Liver (tissue), 9 donors: ENCODE data around the gene RAP2C. TPM values are rescaled to one million over a fixed set of nuclear protein-coding genes. Genes with fewer than 3 reads are reported as not detected.

Experiments
- DNase-seq: peaks from one replicate; pipeline ENCODE4 v3.0.0-alpha.2; 2017; ENCODE audit warnings: low spot score
- H3K27ac ChIP-seq, 2 donors: one replicate each; pipeline ENCODE4 v1.7.0; 2013; ENCODE audit warnings: inconsistent platforms in 2 of 2, low read length in 2 of 2, control low read depth in 1 of 2, low read depth in 1 of 2, mild to moderate bottlenecking in 1 of 2
- H3K27me3 ChIP-seq, 4 donors: one replicate each; pipeline versions ENCODE4 v1.6.1 to v1.7.0; 2013; ENCODE audit warnings: low read length in 3 of 4, inconsistent platforms in 1 of 4, mild to moderate bottlenecking in 1 of 4, moderate library complexity in 1 of 4; ENCODE audit not compliant: control insufficient read depth in 4 of 4, insufficient read depth in 4 of 4
- H3K36me3 ChIP-seq, 4 donors: one replicate each; pipeline versions ENCODE4 v1.6.1 to v1.7.0; 2013; ENCODE audit warnings: low read length in 3 of 4, mild to moderate bottlenecking in 3 of 4, low read depth in 1 of 4, moderate library complexity in 1 of 4; ENCODE audit not compliant: control insufficient read depth in 4 of 4, insufficient read depth in 3 of 4
- H3K4me1 ChIP-seq, 4 donors: one replicate each; pipeline versions ENCODE4 v1.6.1 to v1.7.0; 2013; ENCODE audit warnings: low read length in 3 of 4, mild to moderate bottlenecking in 3 of 4, moderate library complexity in 1 of 4; ENCODE audit not compliant: control insufficient read depth in 4 of 4, insufficient read depth in 4 of 4
- H3K4me3 ChIP-seq, 3 donors: one replicate each; pipeline versions ENCODE4 v1.6.1 to v1.7.0; 2013; ENCODE audit warnings: low read length in 3 of 3, control low read depth in 1 of 3, low read depth in 1 of 3, mild to moderate bottlenecking in 1 of 3
- H3K9ac ChIP-seq, 2 donors: one replicate each; pipeline ENCODE4 v1.7.0; 2013; ENCODE audit warnings: low read length in 2 of 2, mild to moderate bottlenecking in 2 of 2, moderate library complexity in 2 of 2, control low read depth in 1 of 2, low read depth in 1 of 2
- H3K9me3 ChIP-seq, 4 donors: one replicate each; pipeline versions ENCODE4 v1.6.1 to v1.7.0; 2013; ENCODE audit warnings: low read length in 3 of 4; ENCODE audit not compliant: control insufficient read depth in 4 of 4
- EGR1 ChIP-seq, 2 donors: IDR thresholded peaks; 2 replicates each; pipeline ENCODE4 v1.6.1; 2016 to 2018; ENCODE audit warnings: antibody characterized with exemption in 2 of 2, low read depth in 2 of 2
- FOXA1 ChIP-seq: IDR thresholded peaks from 2 replicates; pipeline ENCODE4 v1.6.1; 2016; ENCODE audit warnings: antibody characterized with exemption
- FOXA2 ChIP-seq: IDR thresholded peaks from 2 replicates; pipeline ENCODE4 v1.6.1; 2016; ENCODE audit warnings: antibody characterized with exemption
- GABPA ChIP-seq, 2 donors: IDR thresholded peaks in 1 of 2; conservative IDR thresholded peaks in 1 of 2; 2 replicates each; pipeline ENCODE4 v1.6.1; 2016; ENCODE audit warnings: antibody characterized with exemption in 2 of 2, mild to moderate bottlenecking in 1 of 2, moderate library complexity in 1 of 2
- HNF4A ChIP-seq, 2 donors: conservative IDR thresholded peaks; 2 replicates each; pipeline ENCODE4 v1.6.1; 2016; ENCODE audit warnings: antibody characterized with exemption in 2 of 2, mild to moderate bottlenecking in 2 of 2
- HNF4G ChIP-seq: IDR thresholded peaks from 2 replicates; pipeline ENCODE4 v1.6.1; 2016; ENCODE audit warnings: antibody characterized with exemption
- JUND ChIP-seq, 2 donors: IDR thresholded peaks; 2 replicates each; pipeline ENCODE4 v1.6.1; 2016; ENCODE audit warnings: antibody characterized with exemption in 2 of 2
- NR2F2 ChIP-seq: IDR thresholded peaks from 2 replicates; pipeline ENCODE4 v1.6.1; 2016; ENCODE audit warnings: antibody characterized with exemption
- RAD21 ChIP-seq, 2 donors: IDR thresholded peaks; 2 replicates each; pipeline ENCODE4 v1.6.1; 2016; ENCODE audit warnings: antibody characterized with exemption in 2 of 2, mild to moderate bottlenecking in 2 of 2
- RXRA ChIP-seq, 2 donors: IDR thresholded peaks; 2 replicates each; pipeline ENCODE4 v1.6.1; 2017 to 2018; ENCODE audit warnings: antibody characterized with exemption in 2 of 2, mild to moderate bottlenecking in 1 of 2
- SP1 ChIP-seq: IDR thresholded peaks from 2 replicates; pipeline ENCODE4 v1.6.1; 2018; ENCODE audit warnings: antibody characterized with exemption, mild to moderate bottlenecking
- TAF1 ChIP-seq: conservative IDR thresholded peaks from 2 replicates; pipeline ENCODE4 v1.6.1; 2016; ENCODE audit warnings: antibody characterized with exemption, mild to moderate bottlenecking
- YY1 ChIP-seq: IDR thresholded peaks from 2 replicates; pipeline ENCODE4 v1.6.1; 2016; ENCODE audit warnings: antibody characterized with exemption, mild to moderate bottlenecking
- WGBS: extraction: QIAGEN DNeasy Blood & Tissue Kit; methylation state at CpG from one replicate; pipeline ENCODE4 v1.1.7; 2013; 5-methylcytosine and 5-hydroxymethylcytosine counted together
- polyA plus RNA-seq, 2 donors: library from polyadenylated mRNA; stranded (reverse) in 1 of 2; unstranded in 1 of 2; fragments of 200-250 nt in 1 of 2; fragments of >200 nt in 1 of 2; fragmentation: Nextera tagmentation in 1 of 2; extraction: Ambion mirVana in 1 of 2; gene quantifications; one replicate each; pipeline versions ENCODE4 v1.2.1 to v1.2.3, GENCODE V29; 2013 to 2015
- total RNA-seq, 2 donors: library from RNA; depleted of rRNA; stranded (reverse); fragments of >200 nt; gene quantifications; one replicate each; pipeline ENCODE4 v1.2.3, GENCODE V29; 2014
- TF ChIP-seq, protein P1 (sequence below): IDR thresholded peaks from 2 replicates; pipeline ENCODE4 v1.6.1; 2016; ENCODE audit warnings: antibody characterized with exemption
- TF ChIP-seq, protein P2 (sequence below): IDR thresholded peaks from 2 replicates; pipeline ENCODE4 v1.6.1; 2016; ENCODE audit warnings: antibody characterized with exemption
- TF ChIP-seq, protein P3 (sequence below): IDR thresholded peaks from 2 replicates; pipeline ENCODE4 v1.6.1; 2016; ENCODE audit warnings: antibody characterized with exemption
- TF ChIP-seq, protein P4 (sequence below): fragments of 150-350 bp; IDR thresholded peaks from 2 replicates; pipeline ENCODE4 v1.5.1; 2017; ENCODE audit warnings: improper control_type of control experiment, low read depth, low read length; ENCODE audit not compliant: missing input control
- TF ChIP-seq, protein P5 (sequence below): IDR thresholded peaks from 2 replicates; pipeline ENCODE4 v1.6.1; 2016; ENCODE audit warnings: antibody characterized with exemption, mild to moderate bottlenecking
- donor health status: healthy.
- donor health status: healthy.
- donor health status: healthy.
- donor health status: healthy.
- donor health status: healthy.

RAP2C gene
- total and polyA plus RNA-seq, 4 donors, result 12.6 to 35.3 (median 19.3) TPM

DNA sequence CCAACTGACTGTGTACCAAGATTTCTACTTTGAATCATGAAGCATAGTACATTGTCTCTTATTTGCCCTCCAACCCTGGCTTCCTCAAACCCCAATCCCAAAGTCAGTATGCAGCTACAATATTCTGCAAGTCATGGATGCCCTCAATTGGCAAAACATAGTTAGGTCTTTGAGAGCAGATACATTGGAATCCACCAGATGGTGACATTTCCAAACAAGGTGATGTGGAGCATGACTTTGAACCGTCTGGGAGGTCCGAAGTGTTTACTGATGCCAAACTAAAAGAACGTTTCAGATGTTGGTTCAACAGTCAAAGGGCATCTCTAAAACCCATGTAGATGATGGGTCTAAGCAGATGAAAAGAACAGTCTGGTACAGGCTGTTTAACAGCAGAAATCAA lies 47.8 kb downstream of the RAP2C start:
- no peak overlapping the region for H3K4me3 ChIP-seq
- TF ChIP-seq RXRA (IDR thresholded peaks at IDR 0.05) (peak; percentile 46 to 63), FOXA1 (peak; percentile 10), HNF4G (peak; percentile 80), JUND (IDR thresholded peaks at IDR 0.05) (peak in 1 of 2 donors; percentile 28), FOXA2 (peak; percentile 49), NR2F2 (no peak), HNF4A (conservative IDR thresholded peaks at IDR 0.05) (peak; percentile 87 to 91), RAD21 (IDR thresholded peaks at IDR 0.05) (peak; percentile 83 to 93), YY1 (peak; percentile 33), SP1 (peak; percentile 62), GABPA (IDR thresholded peaks at IDR 0.05 in 1 of 2, conservative IDR thresholded peaks at IDR 0.05 in 1 of 2) (no peak)
- TF ChIP-seq, protein P1, sequence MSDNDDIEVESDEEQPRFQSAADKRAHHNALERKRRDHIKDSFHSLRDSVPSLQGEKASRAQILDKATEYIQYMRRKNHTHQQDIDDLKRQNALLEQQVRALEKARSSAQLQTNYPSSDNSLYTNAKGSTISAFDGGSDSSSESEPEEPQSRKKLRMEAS, result peak; percentile 29
- TF ChIP-seq, protein P2, sequence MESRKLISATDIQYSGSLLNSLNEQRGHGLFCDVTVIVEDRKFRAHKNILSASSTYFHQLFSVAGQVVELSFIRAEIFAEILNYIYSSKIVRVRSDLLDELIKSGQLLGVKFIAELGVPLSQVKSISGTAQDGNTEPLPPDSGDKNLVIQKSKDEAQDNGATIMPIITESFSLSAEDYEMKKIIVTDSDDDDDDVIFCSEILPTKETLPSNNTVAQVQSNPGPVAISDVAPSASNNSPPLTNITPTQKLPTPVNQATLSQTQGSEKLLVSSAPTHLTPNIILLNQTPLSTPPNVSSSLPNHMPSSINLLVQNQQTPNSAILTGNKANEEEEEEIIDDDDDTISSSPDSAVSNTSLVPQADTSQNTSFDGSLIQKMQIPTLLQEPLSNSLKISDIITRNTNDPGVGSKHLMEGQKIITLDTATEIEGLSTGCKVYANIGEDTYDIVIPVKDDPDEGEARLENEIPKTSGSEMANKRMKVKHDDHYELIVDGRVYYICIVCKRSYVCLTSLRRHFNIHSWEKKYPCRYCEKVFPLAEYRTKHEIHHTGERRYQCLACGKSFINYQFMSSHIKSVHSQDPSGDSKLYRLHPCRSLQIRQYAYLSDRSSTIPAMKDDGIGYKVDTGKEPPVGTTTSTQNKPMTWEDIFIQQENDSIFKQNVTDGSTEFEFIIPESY, result no peak
- TF ChIP-seq, protein P3, sequence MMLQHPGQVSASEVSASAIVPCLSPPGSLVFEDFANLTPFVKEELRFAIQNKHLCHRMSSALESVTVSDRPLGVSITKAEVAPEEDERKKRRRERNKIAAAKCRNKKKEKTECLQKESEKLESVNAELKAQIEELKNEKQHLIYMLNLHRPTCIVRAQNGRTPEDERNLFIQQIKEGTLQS, result no peak
- TF ChIP-seq, protein P4, sequence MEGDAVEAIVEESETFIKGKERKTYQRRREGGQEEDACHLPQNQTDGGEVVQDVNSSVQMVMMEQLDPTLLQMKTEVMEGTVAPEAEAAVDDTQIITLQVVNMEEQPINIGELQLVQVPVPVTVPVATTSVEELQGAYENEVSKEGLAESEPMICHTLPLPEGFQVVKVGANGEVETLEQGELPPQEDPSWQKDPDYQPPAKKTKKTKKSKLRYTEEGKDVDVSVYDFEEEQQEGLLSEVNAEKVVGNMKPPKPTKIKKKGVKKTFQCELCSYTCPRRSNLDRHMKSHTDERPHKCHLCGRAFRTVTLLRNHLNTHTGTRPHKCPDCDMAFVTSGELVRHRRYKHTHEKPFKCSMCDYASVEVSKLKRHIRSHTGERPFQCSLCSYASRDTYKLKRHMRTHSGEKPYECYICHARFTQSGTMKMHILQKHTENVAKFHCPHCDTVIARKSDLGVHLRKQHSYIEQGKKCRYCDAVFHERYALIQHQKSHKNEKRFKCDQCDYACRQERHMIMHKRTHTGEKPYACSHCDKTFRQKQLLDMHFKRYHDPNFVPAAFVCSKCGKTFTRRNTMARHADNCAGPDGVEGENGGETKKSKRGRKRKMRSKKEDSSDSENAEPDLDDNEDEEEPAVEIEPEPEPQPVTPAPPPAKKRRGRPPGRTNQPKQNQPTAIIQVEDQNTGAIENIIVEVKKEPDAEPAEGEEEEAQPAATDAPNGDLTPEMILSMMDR, result peak; percentile 44
- H3K9ac ChIP-seq, result no peak overlapping the region
- no peaks in the 10 kb centered on the region for H3K27me3 ChIP-seq
- no peak for DNase-seq
- 23% methylated on average over 3 of the region's 3 CpGs for WGBS
- H3K4me1 ChIP-seq, result peaks cover 1 to 39% (median 18%) of the 10 kb centered on the region in 4 donors
- H3K27ac ChIP-seq, result no peak overlapping the region
- no peaks in the 10 kb centered on the region for H3K9me3 ChIP-seq
- H3K36me3 ChIP-seq, result no peaks in the 10 kb centered on the region

DNA sequence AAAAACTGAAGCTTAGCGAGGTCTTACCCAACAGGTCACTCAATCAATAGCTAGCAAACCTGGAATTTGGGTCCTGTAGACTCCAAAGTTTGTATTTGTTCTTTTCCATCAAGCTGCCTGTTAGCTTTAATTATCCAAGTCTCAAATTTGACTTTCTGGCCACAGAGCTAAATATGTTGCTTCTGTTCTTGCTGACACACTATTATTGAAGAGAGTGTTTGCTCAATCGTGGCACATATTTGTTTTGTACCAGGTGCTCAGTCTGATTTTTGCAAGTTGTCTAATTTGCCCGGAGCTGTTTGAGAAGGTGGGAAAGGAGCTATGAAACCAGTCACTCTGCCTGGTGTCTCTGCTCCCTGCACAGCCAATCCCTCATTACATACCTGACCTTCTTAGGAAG lies 49.7 kb downstream of the RAP2C start:
- WGBS, result 34% methylated on average over 3 of the region's 3 CpGs
- TF ChIP-seq HNF4G (no peak), JUND (IDR thresholded peaks at IDR 0.05) (peak; percentile 39), RXRA (IDR thresholded peaks at IDR 0.05) (peak; percentile 47 to 49), SP1 (peak; percentile 73), RAD21 (IDR thresholded peaks at IDR 0.05) (peak in 1 of 2 donors; percentile 45), YY1 (no peak), EGR1 (IDR thresholded peaks at IDR 0.05; ENCODE audit: low read depth in 2 of 2) (no peak), FOXA1 (peak; percentile 8), GABPA (IDR thresholded peaks at IDR 0.05 in 1 of 2, conservative IDR thresholded peaks at IDR 0.05 in 1 of 2) (no peak), TAF1 (no peak), NR2F2 (no peak), HNF4A (conservative IDR thresholded peaks at IDR 0.05) (peak; percentile 80)
- TF ChIP-seq, protein P1, result peak; percentile 20
- TF ChIP-seq, protein P3, result peak; percentile 41
- TF ChIP-seq, protein P2, result no peak
- TF ChIP-seq, protein P5, sequence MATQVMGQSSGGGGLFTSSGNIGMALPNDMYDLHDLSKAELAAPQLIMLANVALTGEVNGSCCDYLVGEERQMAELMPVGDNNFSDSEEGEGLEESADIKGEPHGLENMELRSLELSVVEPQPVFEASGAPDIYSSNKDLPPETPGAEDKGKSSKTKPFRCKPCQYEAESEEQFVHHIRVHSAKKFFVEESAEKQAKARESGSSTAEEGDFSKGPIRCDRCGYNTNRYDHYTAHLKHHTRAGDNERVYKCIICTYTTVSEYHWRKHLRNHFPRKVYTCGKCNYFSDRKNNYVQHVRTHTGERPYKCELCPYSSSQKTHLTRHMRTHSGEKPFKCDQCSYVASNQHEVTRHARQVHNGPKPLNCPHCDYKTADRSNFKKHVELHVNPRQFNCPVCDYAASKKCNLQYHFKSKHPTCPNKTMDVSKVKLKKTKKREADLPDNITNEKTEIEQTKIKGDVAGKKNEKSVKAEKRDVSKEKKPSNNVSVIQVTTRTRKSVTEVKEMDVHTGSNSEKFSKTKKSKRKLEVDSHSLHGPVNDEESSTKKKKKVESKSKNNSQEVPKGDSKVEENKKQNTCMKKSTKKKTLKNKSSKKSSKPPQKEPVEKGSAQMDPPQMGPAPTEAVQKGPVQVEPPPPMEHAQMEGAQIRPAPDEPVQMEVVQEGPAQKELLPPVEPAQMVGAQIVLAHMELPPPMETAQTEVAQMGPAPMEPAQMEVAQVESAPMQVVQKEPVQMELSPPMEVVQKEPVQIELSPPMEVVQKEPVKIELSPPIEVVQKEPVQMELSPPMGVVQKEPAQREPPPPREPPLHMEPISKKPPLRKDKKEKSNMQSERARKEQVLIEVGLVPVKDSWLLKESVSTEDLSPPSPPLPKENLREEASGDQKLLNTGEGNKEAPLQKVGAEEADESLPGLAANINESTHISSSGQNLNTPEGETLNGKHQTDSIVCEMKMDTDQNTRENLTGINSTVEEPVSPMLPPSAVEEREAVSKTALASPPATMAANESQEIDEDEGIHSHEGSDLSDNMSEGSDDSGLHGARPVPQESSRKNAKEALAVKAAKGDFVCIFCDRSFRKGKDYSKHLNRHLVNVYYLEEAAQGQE, result no peak

More for the DNA sequence above, 49.7 kb downstream of the RAP2C start:
- Histone ChIP-seq H3K9ac (no peak overlapping the region), H3K4me3 (no peak overlapping the region), H3K27me3 (no peaks in the 10 kb centered on the region), H3K4me1 (peaks cover 1 to 39% (median 18%) of the 10 kb centered on the region in 4 donors), H3K27ac (no peak overlapping the region), H3K9me3 (peaks cover 0 to 3% (median 0%) of the 10 kb centered on the region in 4 donors), H3K36me3 (no peaks in the 10 kb centered on the region)
- no peak for DNase-seq
